Measurements from ENCODE around the gene FKBP5.
"Not testable (repeated sequence)": the region's sequence is repeated elsewhere in the genome, so short reads cannot be mapped to it uniquely, and the experiment has no call there.

FKBP5 gene

DNA sequence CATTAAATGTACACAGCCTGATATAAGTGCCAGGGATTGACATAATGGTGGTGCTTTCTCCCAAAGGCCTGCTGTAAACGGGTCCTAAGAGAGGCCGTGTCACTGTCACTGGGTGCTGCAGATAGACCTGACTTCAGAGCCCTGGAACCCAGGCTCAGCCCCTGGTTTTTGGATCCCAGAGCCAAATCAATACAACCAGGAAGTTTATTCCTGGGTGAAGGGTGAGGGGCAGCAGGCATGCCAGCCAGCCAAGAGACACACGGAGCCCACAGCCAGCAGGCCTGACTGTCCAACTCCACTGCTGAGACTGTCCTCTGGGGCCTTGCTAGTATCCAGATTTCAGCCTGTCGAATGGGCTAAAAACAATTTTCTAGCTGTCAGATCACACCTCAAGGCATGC is 35.3 kb upstream of the FKBP5 start:
- no peak for DNase-seq (ENCODE audit: low read depth, low spot score)

DNA sequence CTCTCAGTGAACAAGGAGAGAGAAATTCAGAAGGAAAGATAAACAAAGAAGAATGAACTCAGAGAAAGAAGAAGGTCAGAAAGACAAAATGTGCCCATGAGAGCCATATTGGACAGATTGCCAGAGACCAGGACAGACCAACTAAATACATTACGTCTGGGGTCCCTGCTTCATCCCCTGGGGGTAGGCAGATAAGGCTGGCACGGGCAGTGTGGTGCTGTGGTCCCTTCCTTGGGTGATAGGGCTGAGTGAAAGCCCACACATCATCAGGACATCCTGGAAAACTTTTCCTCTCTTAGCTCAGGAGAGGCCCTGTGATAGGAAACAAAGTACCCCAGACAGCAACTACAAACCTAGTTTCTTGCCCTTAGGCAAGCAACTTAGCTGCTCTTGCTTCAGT is 34.9 kb upstream of the FKBP5 start:
- no peak for DNase-seq (ENCODE audit: low read depth, low spot score)

DNA sequence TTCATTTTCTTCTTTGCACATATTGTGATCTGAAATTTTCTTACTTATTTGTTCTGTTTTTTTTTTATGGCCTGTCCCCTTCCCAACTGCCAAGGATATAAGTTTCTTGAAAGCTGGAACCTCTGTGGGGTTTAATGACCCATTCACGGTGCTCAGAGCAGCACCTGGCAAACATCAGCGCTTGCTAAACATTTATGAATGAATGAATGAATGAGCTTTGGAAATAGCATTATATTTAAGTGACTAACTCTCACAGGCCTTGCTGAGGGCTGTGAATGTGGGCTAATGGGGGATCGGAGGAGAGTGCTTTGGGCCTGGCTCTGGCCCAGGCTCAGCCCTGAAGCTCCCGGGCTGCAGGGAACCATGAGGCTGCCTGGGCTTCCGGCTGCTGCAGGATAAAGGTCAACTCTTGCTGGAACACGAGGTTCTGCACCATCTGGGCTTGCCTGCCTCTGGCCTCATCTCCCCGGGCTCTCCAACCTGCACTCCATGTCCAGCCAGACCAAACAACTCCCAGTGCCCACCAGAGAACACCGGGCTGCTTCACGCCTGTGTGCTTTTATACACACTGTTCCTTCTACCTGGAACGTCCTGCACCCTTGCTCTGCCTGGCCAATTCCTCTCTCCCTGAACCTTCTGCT is 33.5 kb upstream of the FKBP5 start:
- no peak for DNase-seq (ENCODE audit: low read depth, low spot score)

DNA sequence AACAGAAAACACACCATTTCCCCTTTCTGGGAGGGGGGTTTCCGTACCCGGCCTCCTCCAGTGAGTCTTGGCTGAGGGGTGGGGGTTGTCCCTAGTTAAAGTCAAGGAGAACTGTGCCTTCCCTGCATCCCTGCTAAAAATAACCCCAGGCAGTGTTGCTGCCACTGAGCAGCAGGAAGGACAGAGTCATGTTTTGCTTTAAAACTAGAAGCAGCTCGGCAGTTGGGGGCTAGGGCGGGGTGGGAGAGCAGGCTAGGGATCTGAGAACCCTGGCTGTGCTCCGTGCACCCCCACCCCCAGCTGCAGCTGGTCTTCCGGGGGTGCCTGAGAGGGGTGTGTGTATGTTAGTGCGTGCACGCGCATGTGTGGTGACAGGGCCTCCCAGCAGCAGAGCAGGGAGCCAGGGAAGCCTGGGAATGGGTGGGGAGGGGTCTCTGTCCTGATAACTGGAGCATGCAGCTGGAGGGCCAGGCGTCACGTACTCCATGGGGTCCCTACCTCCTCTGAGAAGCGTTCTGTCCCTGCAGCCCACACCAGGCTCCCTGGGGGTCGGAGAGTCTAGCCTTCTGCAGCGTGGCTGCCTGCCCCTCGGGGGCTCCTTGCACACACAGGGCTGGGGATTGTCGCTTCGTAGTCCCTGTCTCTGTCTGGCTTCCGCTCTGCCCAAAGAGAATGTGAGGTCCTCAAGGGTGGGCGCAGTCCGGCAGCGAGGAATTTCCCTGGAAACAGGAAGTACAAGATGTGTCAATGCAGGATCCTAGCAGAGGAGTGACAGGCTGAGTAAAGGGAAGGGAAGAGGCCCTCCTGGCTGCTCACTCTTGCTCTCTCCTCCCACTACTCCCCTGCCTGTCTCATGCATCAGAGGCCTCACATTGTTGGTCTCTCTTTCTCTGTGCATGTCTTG is 31.4 kb upstream of the FKBP5 start:
- DNase-seq (ENCODE audit: low read depth, low spot score) = peak; percentile 90

DNA sequence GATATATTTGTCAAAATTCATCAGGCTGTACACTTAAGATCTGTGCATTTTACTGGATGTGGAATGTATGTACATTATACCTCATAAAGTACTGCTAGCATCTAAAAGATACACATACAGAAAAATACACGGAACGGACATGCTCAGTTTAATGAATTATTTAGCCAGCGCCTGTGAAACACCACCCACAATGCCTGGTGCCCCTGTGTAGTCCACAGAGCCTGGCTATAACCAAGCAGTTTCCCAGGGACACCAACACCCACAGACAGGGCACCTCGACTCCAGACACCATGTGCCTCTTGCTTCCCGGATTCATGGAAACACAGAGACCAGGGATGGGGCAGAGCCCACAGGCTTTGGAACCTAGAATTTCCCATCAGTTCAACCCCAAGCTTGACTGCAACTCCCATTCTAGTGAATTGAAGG is 30.7 kb upstream of the FKBP5 start:
- DNase-seq (ENCODE audit: low read depth, low spot score) = no peak

DNA sequence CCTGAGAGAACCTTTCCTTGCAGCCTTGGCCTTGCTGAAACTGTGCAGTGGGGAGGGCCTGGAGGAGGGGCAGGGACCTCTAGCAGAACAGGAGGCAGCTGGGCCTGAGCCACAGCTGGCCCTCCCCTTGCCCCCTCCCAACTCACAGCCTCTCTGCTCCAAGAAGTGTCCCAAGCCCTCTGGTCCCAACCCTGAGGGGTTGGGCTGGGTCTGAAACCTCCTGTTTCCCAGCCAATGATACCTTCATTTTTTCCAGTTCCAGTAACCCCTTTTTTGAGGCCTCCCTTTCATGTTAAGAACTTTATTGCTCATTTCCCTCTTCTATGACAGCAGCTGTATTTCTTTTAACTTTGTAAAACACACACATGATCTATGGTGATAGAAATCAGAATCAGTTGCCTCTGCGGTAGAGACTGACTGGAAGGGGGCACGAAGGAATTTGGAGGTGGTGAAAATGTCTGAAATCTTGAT is 30.2 kb upstream of the FKBP5 start:
- no peak for DNase-seq (ENCODE audit: low read depth, low spot score)

DNA sequence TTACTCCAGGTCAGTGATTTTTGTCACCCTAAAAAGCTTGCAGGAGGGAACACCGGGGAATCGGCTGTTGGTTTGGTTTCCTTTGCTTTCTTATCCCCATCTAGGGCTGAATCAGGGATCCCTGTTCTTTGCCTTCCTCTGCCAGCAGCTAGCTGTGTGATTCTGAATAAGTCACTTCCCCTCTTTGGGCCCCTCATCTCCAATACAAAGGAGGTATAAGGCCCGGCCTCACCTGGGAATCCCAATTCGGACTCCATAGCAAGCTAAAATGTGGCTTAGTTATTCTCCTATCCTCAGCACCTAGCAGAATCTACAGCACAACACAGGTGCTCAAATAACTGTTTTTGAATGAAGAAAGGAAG is 29.6 kb upstream of the FKBP5 start:
- DNase-seq (ENCODE audit: low read depth, low spot score) = no peak

DNA sequence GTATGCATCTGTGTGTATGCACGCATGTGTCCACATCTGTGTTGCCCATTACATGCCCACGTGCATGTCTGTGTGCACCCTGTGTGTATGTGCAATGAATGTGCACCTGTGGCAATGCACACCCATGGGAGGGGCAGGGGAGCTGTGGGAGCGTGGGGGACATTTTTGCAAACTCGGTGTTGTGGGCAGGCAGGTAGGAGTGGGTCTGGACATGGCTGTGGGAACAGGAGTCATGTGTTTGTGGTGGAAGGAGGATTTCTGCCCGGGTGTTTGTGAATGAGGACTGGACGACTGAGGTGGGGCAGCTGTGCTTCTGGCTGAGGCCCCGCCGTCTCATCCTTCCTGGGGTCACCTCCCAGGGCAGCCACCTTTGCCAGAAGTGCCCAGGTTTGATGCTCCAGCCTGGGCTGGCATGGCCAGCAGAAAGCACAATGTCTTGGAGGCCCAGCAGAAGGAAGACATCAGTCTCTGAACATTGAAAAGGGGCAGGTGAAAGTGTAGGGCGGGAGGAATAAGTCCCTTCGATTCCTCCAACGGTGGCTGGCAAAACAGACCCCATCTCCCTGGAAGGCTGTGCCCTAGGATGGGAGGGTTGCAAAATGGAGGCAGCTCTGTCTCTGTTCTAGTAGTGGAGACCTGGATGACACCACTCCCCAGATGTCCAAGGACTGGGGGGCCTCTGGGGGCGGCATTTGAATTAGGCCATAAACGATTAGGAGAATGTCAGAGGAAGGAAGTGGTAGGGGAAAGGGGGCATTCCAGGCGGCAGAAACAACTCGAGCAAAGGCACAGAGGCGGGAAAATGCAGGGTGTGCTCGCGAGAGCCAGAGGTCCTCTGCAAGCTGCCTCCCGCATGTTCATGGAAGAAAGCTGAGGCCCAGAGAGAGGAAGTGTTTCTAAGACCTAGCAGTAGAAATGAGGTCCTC is 29.0 kb upstream of the FKBP5 start:
- no peak for DNase-seq (ENCODE audit: low read depth, low spot score)

DNA sequence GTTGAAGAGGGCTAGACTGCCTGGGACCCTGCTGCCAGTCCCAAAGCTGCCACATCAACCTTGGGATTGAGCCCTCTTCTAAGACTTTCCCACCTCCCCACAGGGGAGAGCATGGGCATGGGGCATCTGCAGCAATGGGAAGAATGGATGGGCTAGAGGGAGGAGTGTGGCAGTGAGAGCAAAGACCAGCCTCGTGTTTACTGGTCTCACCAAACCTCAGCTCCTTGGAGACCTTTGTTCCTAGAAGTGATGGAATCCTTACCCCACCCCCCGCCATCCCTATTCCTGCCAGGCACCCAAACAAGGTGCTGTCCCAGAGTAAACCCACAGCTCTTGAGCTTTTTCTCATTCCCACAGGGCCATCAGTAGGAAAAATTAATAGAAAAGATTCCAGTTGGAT is 28.1 kb upstream of the FKBP5 start:
- DNase-seq (ENCODE audit: low read depth, low spot score) = no peak

DNA sequence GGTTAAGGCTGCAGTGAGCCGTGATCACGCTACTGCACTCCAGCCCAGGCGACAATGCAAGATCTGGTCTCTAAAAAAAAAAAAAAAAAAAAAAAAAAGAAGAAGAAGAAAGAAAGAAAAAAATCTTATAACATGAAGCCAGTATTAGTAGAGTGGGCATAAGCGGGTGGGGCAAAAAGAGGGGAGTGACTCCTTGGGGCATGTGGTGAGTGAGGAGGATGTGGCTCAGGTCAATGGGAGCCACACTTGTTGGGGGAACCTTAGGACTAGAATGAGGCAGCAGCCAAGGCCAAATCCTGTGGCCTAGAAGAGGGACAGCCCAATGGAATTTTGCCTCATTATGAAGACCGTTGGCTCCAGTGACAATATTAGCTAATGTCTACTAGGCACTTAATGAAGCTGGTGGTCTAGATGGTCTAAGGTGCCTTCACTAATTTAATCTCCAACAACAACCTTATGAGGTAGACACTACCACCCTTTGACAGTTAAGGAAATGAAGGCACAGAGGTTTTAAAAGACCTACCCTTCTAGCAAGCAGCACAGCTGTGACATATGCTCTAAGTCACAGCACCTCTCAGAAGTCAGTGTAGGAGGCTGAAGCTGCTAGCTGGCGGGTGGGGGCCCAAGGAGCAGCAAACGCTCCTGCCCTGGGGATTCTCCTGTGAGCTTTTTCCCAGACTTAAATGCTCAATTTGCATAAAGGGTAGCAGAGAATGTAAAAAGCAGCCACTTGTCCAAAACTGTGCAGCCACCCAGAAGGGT is 24.5 kb upstream of the FKBP5 start:
- DNase-seq (ENCODE audit: low read depth, low spot score) = no peak

DNA sequence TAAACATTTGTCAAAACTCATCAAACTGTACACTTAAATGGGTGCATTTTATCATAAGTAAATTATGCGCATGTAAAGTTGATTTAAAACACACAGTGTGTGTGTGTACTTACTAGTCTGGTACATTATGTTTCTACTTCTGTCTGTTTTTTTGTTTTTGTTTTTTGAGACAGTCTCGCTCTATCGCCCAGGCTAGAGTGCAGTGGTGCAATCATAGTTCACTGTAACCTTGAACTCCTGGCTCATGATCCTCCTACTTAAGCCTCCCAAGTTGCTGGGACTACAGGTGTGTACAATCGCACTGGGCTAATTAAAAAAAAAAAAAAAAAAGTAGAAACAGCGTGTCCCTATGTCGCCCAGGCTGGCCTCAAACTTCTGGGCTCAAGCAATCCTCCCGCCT is 23.0 kb upstream of the FKBP5 start:
- no peak for DNase-seq (ENCODE audit: low read depth, low spot score)

DNA sequence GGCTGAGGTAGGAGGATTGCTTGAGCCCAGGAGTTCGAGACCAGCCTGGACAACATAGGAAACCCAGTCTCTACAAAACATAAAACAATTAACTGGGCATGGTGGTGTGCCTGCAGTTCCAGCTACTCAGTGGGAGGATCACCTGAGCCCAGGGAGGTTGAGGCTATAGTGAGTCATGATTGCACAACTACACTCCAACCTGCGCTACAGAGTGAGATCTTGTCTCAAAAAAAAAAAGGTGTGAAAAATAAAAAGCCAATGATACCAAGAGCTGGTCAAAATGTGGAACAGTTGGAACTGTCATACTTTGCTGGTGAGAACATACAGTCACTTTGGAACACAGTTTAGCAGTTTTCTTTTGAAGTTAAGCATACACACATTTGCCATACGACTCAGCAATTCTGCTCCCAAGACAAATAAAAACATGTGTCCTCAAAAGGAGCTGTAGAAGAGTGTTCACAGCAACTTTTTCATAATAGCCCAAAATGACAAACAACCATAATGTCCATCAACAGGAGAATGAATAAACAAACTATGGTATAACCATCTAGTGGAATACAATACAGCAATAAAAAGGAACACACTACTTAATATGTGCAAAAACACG is 21.6 kb upstream of the FKBP5 start:
- no peak for DNase-seq (ENCODE audit: low read depth, low spot score)

DNA sequence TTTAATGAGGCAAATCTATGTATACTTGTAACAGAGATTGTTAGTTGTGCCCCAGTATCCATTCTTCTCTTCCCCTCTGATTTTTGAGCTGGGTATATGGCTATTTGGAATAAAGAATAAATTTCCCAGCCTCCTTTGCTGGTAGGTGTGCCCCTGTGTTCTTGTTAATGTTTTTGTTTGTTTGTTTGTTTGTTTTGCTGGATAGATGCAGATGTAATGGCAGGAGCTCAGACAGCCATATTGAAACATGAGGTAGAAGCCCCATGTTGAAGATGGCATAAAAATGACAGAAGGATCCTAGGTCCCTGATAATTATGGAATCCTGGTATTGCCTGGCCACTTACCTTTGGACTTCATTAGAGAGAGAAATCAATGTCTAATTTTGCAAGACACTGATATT is 19.9 kb upstream of the FKBP5 start:
- no peak for DNase-seq (ENCODE audit: low read depth, low spot score)

DNA sequence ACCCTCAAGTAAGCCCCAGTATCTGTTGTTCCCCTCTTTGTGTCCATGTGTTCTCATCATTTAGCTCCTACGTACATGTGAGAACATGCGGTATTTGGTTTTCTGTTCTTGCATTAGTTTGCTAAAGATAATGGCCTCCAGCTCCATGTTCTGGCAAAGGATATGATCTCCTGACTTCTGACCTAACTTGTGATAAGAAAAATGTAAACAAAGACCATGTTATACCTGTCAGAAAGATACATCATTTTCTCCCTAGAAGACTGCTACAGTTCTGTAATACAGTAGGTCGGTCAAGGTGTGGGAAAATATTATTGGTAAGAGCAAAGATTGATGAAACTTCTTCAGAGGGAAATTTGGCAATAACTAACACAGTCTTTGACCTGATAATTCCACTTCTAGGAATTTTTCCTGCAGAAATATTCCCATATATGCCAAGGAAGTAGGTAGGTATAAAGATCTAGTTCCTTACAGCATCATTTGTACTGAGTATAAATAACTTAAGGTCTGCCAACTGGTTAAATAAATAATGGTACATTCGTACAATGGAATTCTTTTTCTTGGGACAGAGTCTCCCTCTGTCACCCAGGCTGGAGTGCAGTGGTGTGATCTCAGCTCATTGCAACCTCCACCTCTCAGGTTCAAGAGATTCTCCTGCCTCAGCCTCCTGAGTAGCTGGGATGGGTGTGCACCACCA is 19.1 kb upstream of the FKBP5 start:
- DNase-seq (ENCODE audit: low read depth, low spot score) = no peak

DNA sequence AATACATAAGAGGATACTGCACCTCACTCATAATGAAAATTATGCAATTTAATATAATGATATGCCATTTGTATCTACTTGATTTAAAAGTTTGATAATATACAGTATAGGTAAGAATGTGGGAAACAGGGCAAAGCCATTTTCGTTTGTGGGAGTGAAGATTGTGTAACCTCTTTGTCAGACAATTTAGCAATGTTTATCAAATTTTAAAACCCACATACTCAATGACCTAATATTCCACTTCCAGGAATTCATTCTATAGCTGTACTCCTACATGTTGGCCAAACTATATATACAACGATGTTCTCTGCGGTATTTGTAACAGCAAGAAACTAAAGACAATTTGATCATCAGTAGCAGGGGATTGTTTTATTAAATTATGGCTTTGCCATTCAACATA is 17.8 kb upstream of the FKBP5 start:
- DNase-seq (ENCODE audit: low read depth, low spot score) = no peak

DNA sequence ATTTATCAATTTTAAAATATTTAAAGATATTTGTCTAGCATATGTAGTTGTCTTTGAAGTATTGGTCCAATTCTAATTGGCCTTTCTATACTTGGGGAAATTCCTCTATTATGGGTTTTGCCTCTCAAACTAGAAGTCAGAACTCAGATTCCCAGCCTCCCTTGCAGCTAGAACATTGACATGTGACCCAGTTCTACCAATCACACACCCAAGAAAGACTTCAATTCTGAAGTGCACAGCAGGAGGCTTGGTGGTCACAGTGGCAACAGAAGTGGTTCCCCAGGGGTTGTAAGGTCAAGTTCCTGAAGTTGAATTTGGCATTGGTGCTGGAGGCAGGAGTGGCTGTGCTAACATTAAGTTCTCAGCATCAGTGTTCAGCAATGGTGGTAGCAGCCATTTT is 14.8 kb upstream of the FKBP5 start:
- DNase-seq (ENCODE audit: low read depth, low spot score) = no peak

DNA sequence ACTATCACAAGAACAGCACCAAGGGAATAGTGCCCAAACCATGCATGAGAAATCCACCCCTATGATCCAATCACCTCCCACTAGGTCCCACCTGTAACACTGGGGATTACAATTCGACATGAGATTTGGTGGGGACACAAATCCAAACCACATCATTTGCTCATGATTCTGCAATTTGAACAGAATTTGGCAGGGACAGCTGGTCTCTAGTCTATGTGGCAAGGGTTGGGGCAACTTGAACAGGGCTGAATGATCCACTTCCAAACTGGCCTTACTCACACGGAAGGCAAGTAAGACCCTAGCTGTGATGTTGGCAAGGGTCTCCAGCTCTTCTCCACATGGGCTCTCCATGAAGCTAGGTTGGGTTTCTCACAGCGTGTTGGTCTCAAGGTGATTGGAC is 10.1 kb upstream of the FKBP5 start:
- no peak for DNase-seq (ENCODE audit: low read depth, low spot score)

DNA sequence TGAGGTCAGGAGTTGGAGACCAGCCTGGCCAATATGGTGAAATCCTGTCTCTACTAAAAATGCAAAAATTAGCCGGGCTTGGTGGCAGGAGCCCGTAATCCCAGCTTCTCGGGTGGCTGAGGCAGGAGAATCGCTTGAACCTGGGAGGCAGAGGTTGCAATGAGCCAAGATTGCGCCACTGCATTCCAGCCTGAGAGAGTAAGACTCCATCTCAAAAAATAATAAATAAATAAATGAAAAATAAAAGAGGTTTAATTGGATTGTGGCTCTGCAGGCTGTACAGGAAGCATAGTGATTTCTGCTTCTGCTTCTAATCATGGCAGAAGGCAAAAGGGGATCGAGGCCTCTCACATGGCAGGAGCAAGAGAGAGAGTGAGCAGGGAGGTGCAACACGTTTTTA is 9.7 kb upstream of the FKBP5 start:
- DNase-seq (ENCODE audit: low read depth, low spot score) = not testable (repeated sequence)

DNA sequence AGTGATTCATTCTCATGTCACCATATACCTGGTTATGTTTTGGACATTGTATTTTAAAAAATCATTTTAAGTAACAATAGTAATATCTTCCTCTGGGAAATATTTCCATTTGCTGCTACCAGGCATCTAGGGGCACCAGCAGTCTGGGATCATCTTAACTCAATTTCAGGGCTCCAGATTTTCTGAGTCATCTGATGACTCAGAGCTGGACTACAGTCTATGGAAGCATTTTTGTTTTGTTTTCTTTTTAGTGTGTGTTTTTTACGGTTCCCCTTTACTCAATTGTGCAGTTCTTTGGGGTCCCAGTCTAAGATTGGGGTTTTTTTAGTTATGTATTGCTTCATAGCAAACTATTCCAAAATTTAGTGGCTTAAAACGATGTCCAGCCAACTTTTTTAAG is 5.7 kb upstream of the FKBP5 start:
- no peak for DNase-seq (ENCODE audit: low read depth, low spot score)

Data from brain pericyte (primary cell).